AG04450 (cell line): Measurements from ENCODE around the gene IL3. TPM values are rescaled to one million over a fixed set of nuclear protein-coding genes. Genes with fewer than 3 reads are reported as not detected.

ENCODE experiments used
- CTCF ChIA-PET: fragments of 300-600, 350-600 bp; formaldehyde crosslinking; extraction: SDS; loops from one replicate; lab custom pipeline; 2022; ENCODE audit warnings: antibody characterized with exemption, inconsistent platforms; lab: Charles Lee
- POLR2A ChIA-PET: fragments of 350-600 bp; formaldehyde crosslinking; extraction: SDS; loops from one replicate; lab custom pipeline; 2021; ENCODE audit warnings: antibody characterized with exemption, inconsistent platforms; lab: Yijun Ruan, JAX
- DNase-seq: peaks from one replicate; pipeline ENCODE4 v3.0.0-alpha.2; 2011; ENCODE audit warnings: low read depth, low spot score
- H3K27ac ChIP-seq: one replicate; pipeline ENCODE4 v1.5.1; 2012; ENCODE audit warnings: low read depth, low read length, control low read depth
- H3K27me3 ChIP-seq: one replicate; pipeline ENCODE4 v1.6.0; 2012; ENCODE audit warnings: low read length; ENCODE audit not compliant: control insufficient read depth, insufficient read depth
- H3K4me3 ChIP-seq: 2 replicates; pipeline ENCODE4 v1.5.1; 2011; ENCODE audit warnings: mild to moderate bottlenecking, low read depth, low read length, control low read depth
- H3K9me3 ChIP-seq: 2 replicates; pipeline ENCODE4 v1.5.1; 2012; ENCODE audit warnings: low read length; ENCODE audit not compliant: control insufficient read depth, insufficient read depth
- CTCF ChIP-seq: IDR thresholded peaks from 2 replicates; pipeline ENCODE4 v1.5.1; 2011; ENCODE audit warnings: low read depth, low read length, control low read depth, inconsistent platforms
- polyA plus RNA-seq: library from polyadenylated mRNA; depleted of rRNA; stranded (reverse); fragments of >200 nt; gene quantifications from 2 replicates; pipeline ENCODE4 v1.2.3, GENCODE V29; 2011

Gene IL3
- polyA plus RNA-seq, 1 experiment = not detected

- H3K27me3 ChIP-seq = no peaks in the 10 kb centered on the region
- ChIA-PET POLR2A (no interaction called here), CTCF (no interaction called here)
- no peak overlapping the region for H3K4me3 ChIP-seq
- no peak for DNase-seq
- peaks cover 4% of the 10 kb centered on the region; the same call in 1 of the 2 replicates for H3K9me3 ChIP-seq
- no peak overlapping the region for H3K27ac ChIP-seq
- no peak for TF ChIP-seq CTCF
These were observed 40.3 kb downstream of the IL3 start for GRCh38 chr5:132100672-132101261.

GRCh38 chr5:132101385-132101880, 41.0 kb downstream of the IL3 start:
- no peak overlapping the region for H3K27ac ChIP-seq
- POLR2A ChIA-PET = no interaction called here
- no peak for TF ChIP-seq CTCF
- no peak overlapping the region for H3K4me3 ChIP-seq
- DNase-seq = no peak
- H3K9me3 ChIP-seq = peaks cover 4% of the 10 kb centered on the region; the same call in 1 of the 2 replicates
- H3K27me3 ChIP-seq = no peaks in the 10 kb centered on the region
- CTCF ChIA-PET = interaction anchor here (0.6 to 2.4 kb wide), 3 partner anchors 39 to 514 kb away, joined by 4 to 7 read pairs (median 5); no protein-coding TSS in a partner anchor

- CTCF ChIA-PET = interaction anchor here (0.6 to 2.4 kb wide), 4 partner anchors 40 to 515 kb away, joined by 3 to 7 read pairs (median 4); no protein-coding TSS in a partner anchor
- Histone ChIP-seq H3K9me3 (peaks cover 4% of the 10 kb centered on the region; the same call in 1 of the 2 replicates), H3K4me3 (no peak overlapping the region), H3K27ac (no peak overlapping the region), H3K27me3 (no peaks in the 10 kb centered on the region)
- POLR2A ChIA-PET = interaction anchor here (0.6 kb wide), 1 partner anchor 120 kb away, joined by 3 read pairs; no protein-coding TSS in a partner anchor
- no peak for DNase-seq
- TF ChIP-seq CTCF = no peak
These were observed 41.7 kb downstream of the IL3 start for GRCh38 chr5:132102101-132102701.

GRCh38 chr5:132102944-132103331, 42.5 kb downstream of the IL3 start:
- CTCF ChIA-PET = interaction anchor here (1.0 to 2.4 kb wide), 2 partner anchors 40 to 77 kb away, joined by 3 to 7 read pairs; no protein-coding TSS in a partner anchor

More at GRCh38 chr5:132102944-132103331, 42.5 kb downstream of the IL3 start:
- Histone ChIP-seq H3K27me3 (no peaks in the 10 kb centered on the region), H3K4me3 (no peak overlapping the region), H3K9me3 (peaks cover 4% of the 10 kb centered on the region; the same call in 1 of the 2 replicates), H3K27ac (peak overlapping the region; percentile 85)
- POLR2A ChIA-PET = interaction anchor here (0.7 kb wide), 1 partner anchor 906 kb away, joined by 5 read pairs; no protein-coding TSS in a partner anchor
- TF ChIP-seq CTCF = no peak
- DNase-seq = no peak
